IMR-90 (cell line): Measurements from ENCODE around the gene MOB3B. TPM values are rescaled to one million over a fixed set of nuclear protein-coding genes. Genes with fewer than 3 reads are reported as not detected.

Experiments used
- ATAC-seq: fragments of 200-7000 bp; cut with Tn5 transposase; 2 replicates; pipeline ENCODE4 v1.9.1; 2020; ENCODE audit warnings: low read depth, mild to moderate bottlenecking, moderate library complexity
- BruUV-seq: library from RNA; stranded (reverse); fragments of 400-500 nt; replicated peaks from 2 replicates; lab custom pipeline; 2021; lab: Mats Ljungman, UMichigan
- CTCF ChIA-PET: fragments of 300-600 bp; formaldehyde crosslinking; extraction: SDS; loops from one replicate; lab custom pipeline; 2021; ENCODE audit warnings: antibody characterized with exemption; lab: Yijun Ruan, JAX
- POLR2A ChIA-PET: fragments of 300-600 bp; sonication (Branson Sonifier 250); formaldehyde crosslinking; loops from one replicate; lab custom pipeline; 2022; ENCODE audit warnings: antibody characterized with exemption; ENCODE audit not compliant: unreplicated experiment; lab: Charles Lee
- DNase-seq: peaks from one replicate; pipeline ENCODE4 v3.0.0; 2013
- H2AFZ ChIP-seq: replicated peaks from 2 replicates; pipeline ENCODE3; 2013; ENCODE audit warnings: low read length, mild to moderate bottlenecking; ENCODE audit not compliant: poor library complexity
- H2AK5ac ChIP-seq: 2 replicates; pipeline ENCODE4 v1.6.1; 2013; ENCODE audit warnings: low read depth, low read length, inconsistent platforms
- H2AK9ac ChIP-seq: replicated peaks from 2 replicates; pipeline ENCODE3; 2013; ENCODE audit warnings: mild to moderate bottlenecking, low read depth, low read length, moderate library complexity; ENCODE audit not compliant: poor library complexity
- H2BK120ac ChIP-seq: 2 replicates; pipeline ENCODE4 v1.6.1; 2013; ENCODE audit warnings: low read depth, low read length, inconsistent platforms
- H2BK15ac ChIP-seq: 3 replicates; pipeline ENCODE4 v1.6.1; 2013; ENCODE audit warnings: low read depth, low read length, inconsistent platforms
- H2BK20ac ChIP-seq: 2 replicates; pipeline ENCODE4 v1.6.1; 2013; ENCODE audit warnings: low read depth, mild to moderate bottlenecking, inconsistent platforms, low read length, moderate library complexity
- H2BK5ac ChIP-seq: 2 replicates; pipeline ENCODE4 v1.6.1; 2013; ENCODE audit warnings: mild to moderate bottlenecking, low read depth, low read length, inconsistent platforms; ENCODE audit not compliant: poor library complexity, severe bottlenecking
- H3K14ac ChIP-seq: replicated peaks from 2 replicates; pipeline ENCODE4 v1.6.1; 2013; ENCODE audit warnings: low read depth, low read length, inconsistent platforms
- H3K18ac ChIP-seq: 2 replicates; pipeline ENCODE4 v1.6.1; 2013; ENCODE audit warnings: low read depth, low read length, control low read depth
- H3K23ac ChIP-seq: 2 replicates; pipeline ENCODE4 v1.6.1; 2013; ENCODE audit warnings: low read depth, low read length, inconsistent platforms
- H3K27ac ChIP-seq: 2 replicates; pipeline ENCODE4 v1.5.1; 2013; ENCODE audit warnings: mild to moderate bottlenecking, control low read depth, low read length; ENCODE audit not compliant: insufficient read depth
- H3K27me3 ChIP-seq: 2 replicates; pipeline ENCODE4 v1.6.1; 2013; ENCODE audit warnings: low read length; ENCODE audit not compliant: control insufficient read depth, insufficient read depth
- H3K36me3 ChIP-seq: 2 replicates; pipeline ENCODE4 v1.6.1; 2013; ENCODE audit warnings: low read length, mixed read lengths; ENCODE audit not compliant: control insufficient read depth, insufficient read depth
- H3K4ac ChIP-seq: 2 replicates; pipeline ENCODE4 v1.6.1; 2013; ENCODE audit warnings: low read depth, low read length, inconsistent platforms
- H3K4me1 ChIP-seq: 2 replicates; pipeline ENCODE4 v1.6.1; 2013; ENCODE audit warnings: low read length, mixed read lengths; ENCODE audit not compliant: control insufficient read depth, insufficient read depth
- H3K4me2 ChIP-seq: 2 replicates; pipeline ENCODE4 v1.6.1; 2013; ENCODE audit warnings: low read depth, mild to moderate bottlenecking, control low read depth, low read length, moderate library complexity
- H3K4me3 ChIP-seq: 2 replicates; pipeline ENCODE4 v1.5.1; 2013; ENCODE audit warnings: low read depth, mild to moderate bottlenecking, control low read depth, low read length, moderate library complexity; ENCODE audit not compliant: insufficient read depth
- H3K56ac ChIP-seq: 2 replicates; pipeline ENCODE4 v1.6.1; 2013; ENCODE audit warnings: low read length, inconsistent platforms; ENCODE audit not compliant: insufficient read depth; ENCODE audit errors: extremely low read depth
- H3K79me1 ChIP-seq, 2 experiments: 2 replicates each; pipeline ENCODE4 v1.6.1; 2013; ENCODE audit warnings: low read length in 2 of 2, inconsistent platforms in 1 of 2, low read depth in 1 of 2
- H3K9ac ChIP-seq: 2 replicates; pipeline ENCODE4 v1.6.1; 2013; ENCODE audit warnings: low read depth, low read length, control low read depth
- H3K9me1 ChIP-seq: 2 replicates; pipeline ENCODE4 v1.6.1; 2013; ENCODE audit warnings: low read length, inconsistent platforms; ENCODE audit not compliant: insufficient read depth
- H3K9me3 ChIP-seq: 2 replicates; pipeline ENCODE4 v1.6.1; 2013; ENCODE audit warnings: low read length; ENCODE audit not compliant: control insufficient read depth, insufficient read depth
- H4K20me1 ChIP-seq: 2 replicates; pipeline ENCODE4 v1.6.1; 2013; ENCODE audit warnings: low read length, inconsistent platforms; ENCODE audit not compliant: insufficient read depth
- H4K5ac ChIP-seq: 2 replicates; pipeline ENCODE4 v1.6.1; 2013; ENCODE audit warnings: mild to moderate bottlenecking, low read depth, low read length, control low read depth
- H4K8ac ChIP-seq, 2 experiments: 2 replicates each; pipeline ENCODE4 v1.6.1; 2013; ENCODE audit warnings: low read depth in 2 of 2, low read length in 2 of 2, control low read depth in 1 of 2, inconsistent platforms in 1 of 2
- H4K91ac ChIP-seq: 2 replicates; pipeline ENCODE4 v1.6.1; 2013; ENCODE audit warnings: low read depth, low read length, inconsistent platforms; ENCODE audit not compliant: insufficient read depth
- BHLHE40 ChIP-seq: fragments of 150-350 bp; IDR thresholded peaks from 2 replicates; pipeline ENCODE4 v1.6.1; 2016; ENCODE audit warnings: mild to moderate bottlenecking, low read depth, low read length
- CHD1 ChIP-seq: IDR thresholded peaks from 2 replicates; pipeline ENCODE4 v1.6.1; 2012; ENCODE audit warnings: low read depth, low read length, improper control_type of control experiment
- MAZ ChIP-seq: IDR thresholded peaks from 2 replicates; pipeline ENCODE4 v1.6.1; 2012; ENCODE audit warnings: low read depth, mild to moderate bottlenecking, low read length, improper control_type of control experiment, moderate library complexity, borderline replicate concordance
- POLR2A ChIP-seq: IDR thresholded peaks from 2 replicates; pipeline ENCODE4 v1.6.1; 2012; ENCODE audit warnings: mild to moderate bottlenecking, low read depth, low read length
- RFX5 ChIP-seq: IDR thresholded peaks from 2 replicates; pipeline ENCODE4 v1.8.0; 2012; ENCODE audit warnings: low read depth, mild to moderate bottlenecking, low read length, moderate library complexity
- dilution Hi-C: fragments of 300-500 bp; cut with HindIII; formaldehyde crosslinking; loops from one replicate; pipeline ENCODE4 v1.14.3; 2018; ENCODE audit warnings: low sequenced_read_pairs; ENCODE audit not compliant: unreplicated experiment
- in situ Hi-C: fragments of 300-500 bp; cut with MboI; formaldehyde crosslinking; loops from 3 replicates; pipeline ENCODE4 v1.14.3; 2019; ENCODE audit warnings: low sequenced_read_pairs, inconsistent platforms, mixed read lengths
- intact Hi-C: fragments of 100-400 bp; cut with micrococcal nuclease; formaldehyde crosslinking; loops from 2 replicates; pipeline ENCODE4 v1.10.0; 2022
- polyA plus RNA-seq, 3 experiments: library from polyadenylated mRNA; depleted of rRNA; stranded (reverse); fragments of >200 nt; gene quantifications; 2 replicates each; pipeline ENCODE4 v1.2.3, GENCODE V29; 2012; ENCODE audit warnings: low replicate concordance in 1 of 3
- total RNA-seq: library from RNA; depleted of rRNA; stranded (reverse); fragments of >200 nt; gene quantifications from 2 replicates; pipeline ENCODE4 v1.2.3, GENCODE V29; 2012

MOB3B gene
- total and polyA plus RNA-seq, 2 of the 4 experiments (the other 2 are of a cell fraction), result under 0.01 to 0.02 TPM

DNA sequence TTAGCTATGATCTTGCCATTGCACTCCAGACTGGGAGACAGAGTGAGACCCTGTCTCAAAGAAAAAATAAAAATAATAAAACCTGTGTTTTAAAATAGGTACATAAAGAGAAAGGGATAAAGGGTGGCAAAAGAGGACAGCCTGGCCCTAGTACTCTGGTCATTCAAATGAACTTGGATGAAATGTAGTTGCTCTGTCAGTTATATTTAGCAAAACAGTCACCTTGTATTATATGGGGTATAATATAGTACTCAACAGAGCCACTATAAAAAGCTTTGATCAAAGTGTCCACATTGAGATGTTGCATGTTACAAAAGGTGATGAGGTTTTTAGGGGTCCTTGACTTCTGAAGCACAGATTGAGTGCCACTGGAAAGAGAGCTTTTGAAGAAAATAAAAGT is 171.6 kb downstream of the MOB3B start:
- no peaks in the 10 kb centered on the region for H3K4me1 ChIP-seq
- no peak overlapping the region for H2BK5ac ChIP-seq
- no peak overlapping the region for H4K8ac ChIP-seq
- H3K56ac ChIP-seq, result no peak overlapping the region
- H3K27me3 ChIP-seq, result no peaks in the 10 kb centered on the region
- H3K4me3 ChIP-seq, result no peak overlapping the region
- no peaks in the 10 kb centered on the region for H3K36me3 ChIP-seq
- H3K27ac ChIP-seq, result no peak overlapping the region
- no TSS peak for BruUV-seq
- no peak overlapping the region for H2BK20ac ChIP-seq
- dilution Hi-C loops, result no loop called here
- H2AK9ac ChIP-seq, result no peak overlapping the region
- H4K20me1 ChIP-seq, result no peaks in the 10 kb centered on the region
- no peak overlapping the region for H4K5ac ChIP-seq
- no peak overlapping the region for H2BK15ac ChIP-seq
- no peak overlapping the region for H3K14ac ChIP-seq
- no peaks in the 10 kb centered on the region for H3K79me1 ChIP-seq
- no peak overlapping the region for H3K9ac ChIP-seq
- ChIA-PET CTCF (no interaction called here), POLR2A (no interaction called here)
- intact Hi-C loops, result no loop called here
- in situ Hi-C loops, result no loop called here
- DNase-seq, result no peak
- no peak overlapping the region for H2AK5ac ChIP-seq
- no peak for TF ChIP-seq CHD1
- no peak for TF ChIP-seq POLR2A
- no peak for TF ChIP-seq BHLHE40
- TF ChIP-seq MAZ, result no peak
- no peak for TF ChIP-seq RFX5
- H3K18ac ChIP-seq, result no peak overlapping the region
- H3K4me2 ChIP-seq, result no peak overlapping the region
- H3K23ac ChIP-seq, result no peak overlapping the region
- no peak overlapping the region for H4K91ac ChIP-seq
- H3K9me1 ChIP-seq, result no peaks in the 10 kb centered on the region
- no peak overlapping the region for H2AFZ ChIP-seq
- ATAC-seq, result no peak
- H3K4ac ChIP-seq, result no peak overlapping the region
- no peaks in the 10 kb centered on the region for H3K9me3 ChIP-seq
- H2BK120ac ChIP-seq, result no peak overlapping the region
